ENCODE data around the gene LRP1B. TPM values are rescaled to one million over a fixed set of nuclear protein-coding genes. Genes with fewer than 3 reads are reported as not detected.
"Not testable (repeated sequence)": the region's sequence is repeated elsewhere in the genome, so short reads cannot be mapped to it uniquely, and the experiment has no call there.

The LRP1B gene
- total RNA-seq, 1 experiment from 2014 or later: not detected

DNA sequence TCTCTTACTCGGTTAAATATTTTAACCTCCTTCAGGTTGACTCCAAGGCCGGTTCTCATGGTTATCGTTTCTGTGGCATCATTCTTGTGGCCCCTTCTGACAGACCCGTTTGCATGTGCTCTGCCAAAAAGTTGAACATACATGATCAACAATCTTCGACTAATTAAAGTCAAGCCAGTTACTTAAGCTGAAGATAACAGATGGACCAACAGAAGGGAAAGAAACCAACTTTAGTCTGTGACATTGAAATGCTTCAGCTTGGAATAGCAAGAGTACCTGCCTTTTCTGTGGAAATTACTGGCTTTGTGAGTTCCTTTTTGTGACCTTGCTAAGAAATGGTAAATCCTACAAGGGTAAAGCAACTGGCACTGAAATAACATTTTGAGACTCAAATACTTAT, 1429.1 kb downstream of the LRP1B start:
- no peak for DNase-seq (ENCODE audit: low read depth)

- no peak for DNase-seq (ENCODE audit: low read depth)
Observed at GRCh38 chr2:140698636-140699035, 1432.2 kb downstream of the LRP1B start.

DNA sequence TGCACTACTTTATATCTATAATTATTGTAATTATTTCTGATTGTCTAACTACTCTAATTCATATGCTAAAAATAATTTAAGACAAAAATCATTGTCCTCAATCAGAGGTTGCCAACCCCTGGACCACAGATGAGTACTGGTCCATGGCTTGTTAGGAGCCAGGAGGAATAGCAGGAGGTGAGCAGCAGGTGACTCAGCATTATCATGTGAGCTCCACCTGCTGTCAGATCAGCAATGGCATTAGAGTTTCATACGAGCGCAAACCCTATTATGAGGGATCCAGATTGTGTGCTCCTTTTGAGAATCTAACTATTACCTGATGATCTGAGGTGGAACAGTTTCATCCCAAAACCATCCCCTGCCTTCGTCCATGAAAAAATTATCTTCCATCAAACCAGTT, 1434.4 kb downstream of the LRP1B start:
- no peak for DNase-seq (ENCODE audit: low read depth)

DNA sequence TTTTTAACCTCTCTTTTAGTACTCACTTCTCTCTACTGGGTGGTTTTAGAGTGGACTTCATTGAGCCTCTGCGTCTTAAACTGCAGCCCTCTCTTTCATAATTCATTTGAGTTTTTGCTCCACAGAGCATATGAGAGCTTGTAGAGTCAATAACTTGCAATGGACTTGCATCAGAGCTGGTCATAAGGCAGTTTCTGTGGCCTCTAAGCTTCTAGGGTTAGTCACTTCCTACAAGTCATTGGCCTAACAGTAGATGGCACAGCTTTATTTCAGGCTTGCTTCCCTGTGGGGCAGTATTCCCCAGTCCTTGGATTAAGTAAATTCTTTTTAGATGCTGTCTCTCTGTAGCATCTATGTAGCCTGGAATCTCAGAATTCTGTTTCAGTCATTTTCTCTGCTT, 1435.7 kb downstream of the LRP1B start:
- no peak for DNase-seq (ENCODE audit: low read depth)

DNA sequence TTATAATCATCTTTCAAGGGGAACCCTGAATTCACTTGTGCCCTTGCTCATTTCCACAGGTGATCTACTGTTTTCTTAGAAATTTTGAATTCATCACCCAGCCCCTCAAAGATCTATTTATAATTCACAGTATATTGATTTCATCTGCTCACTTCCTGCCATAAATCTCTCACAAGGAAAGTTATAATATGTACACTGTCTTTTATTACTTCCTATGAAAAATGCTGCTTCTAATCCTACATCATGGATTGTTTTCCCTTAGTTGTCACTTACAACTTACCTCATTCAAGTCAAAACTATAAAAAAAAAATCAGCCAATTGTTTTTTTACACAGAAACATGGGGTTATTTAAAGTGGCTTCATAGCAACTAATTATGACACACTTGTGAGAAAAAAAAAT, 1443.0 kb downstream of the LRP1B start:
- DNase-seq (ENCODE audit: low read depth): no peak

- DNase-seq (ENCODE audit: low read depth): no peak
Observed at GRCh38 chr2:140683658-140684057, 1447.2 kb downstream of the LRP1B start.

DNA sequence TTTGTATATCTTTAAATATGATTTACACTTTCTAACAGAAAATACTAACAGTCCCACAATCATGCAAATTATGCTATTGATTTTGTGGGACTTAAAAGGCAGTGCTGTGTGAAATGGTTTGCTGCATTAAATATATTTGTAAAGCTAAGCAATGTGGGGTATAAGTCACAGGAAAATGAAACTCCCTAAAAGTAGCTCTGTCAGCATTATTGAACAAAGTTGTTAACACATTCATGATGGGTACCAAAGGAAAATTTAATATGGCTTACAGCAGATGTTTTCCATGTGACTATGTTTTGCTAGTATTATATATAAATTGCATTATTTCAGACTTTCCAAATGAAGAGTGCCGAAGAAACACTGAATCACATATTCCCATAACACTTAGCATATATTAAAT, 1450.0 kb downstream of the LRP1B start:
- DNase-seq (ENCODE audit: low read depth): no peak

DNA sequence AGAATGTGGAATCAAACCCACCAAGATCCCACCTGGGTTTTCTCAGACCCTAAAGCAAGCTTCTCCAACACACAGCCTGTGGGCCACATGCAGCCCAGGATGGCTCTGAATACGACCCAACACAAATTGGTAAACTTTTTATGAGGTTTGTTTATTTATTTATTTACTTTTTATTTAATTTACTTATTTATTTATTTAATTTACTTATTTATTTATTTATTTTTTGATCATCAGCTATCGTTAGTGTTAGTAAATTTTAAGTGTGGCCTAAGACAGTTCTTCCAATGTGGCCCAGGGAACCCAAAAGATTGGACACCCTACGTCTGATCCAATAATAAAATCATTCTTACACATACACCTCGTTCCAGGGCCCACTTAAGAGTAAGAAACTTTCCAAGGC, 1451.1 kb downstream of the LRP1B start:
- no peak for DNase-seq (ENCODE audit: low read depth)

DNA sequence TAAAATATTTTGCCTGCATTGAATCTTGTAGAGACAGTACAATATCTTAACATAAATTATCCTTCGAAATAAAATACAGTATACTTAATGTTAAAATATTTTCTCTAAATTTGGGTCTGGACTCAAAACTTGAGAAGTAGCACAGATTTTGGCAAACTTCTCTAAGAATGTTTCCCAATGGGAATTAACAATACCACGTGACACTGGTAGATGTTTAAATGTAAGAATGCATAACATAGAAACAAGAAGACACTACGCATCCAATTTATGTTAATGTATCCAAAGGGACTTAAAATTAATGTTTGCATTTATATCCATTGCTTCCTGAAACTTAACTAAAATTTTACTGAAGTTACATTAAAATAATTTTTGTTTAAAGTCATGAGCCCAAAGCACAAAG, 1460.9 kb downstream of the LRP1B start:
- DNase-seq (ENCODE audit: low read depth): no peak

DNA sequence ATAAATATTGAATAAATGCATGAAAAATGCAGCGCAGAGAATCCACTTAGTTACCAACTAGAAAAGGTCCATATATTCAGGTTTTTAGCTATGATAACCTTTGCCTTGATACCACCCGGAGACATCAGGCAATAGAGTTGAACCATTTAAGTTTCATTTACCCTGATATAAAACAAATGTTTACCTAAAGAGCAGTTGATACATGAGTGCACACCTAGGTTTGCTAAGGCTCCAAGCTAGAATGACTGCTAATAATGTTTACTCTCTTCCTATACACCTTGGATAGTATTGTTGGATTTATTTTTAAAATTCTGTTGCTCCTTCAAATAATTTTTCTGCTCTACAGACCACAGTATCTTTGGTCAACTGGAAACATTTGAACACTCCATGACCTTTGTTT, 1463.6 kb downstream of the LRP1B start:
- no peak for DNase-seq (ENCODE audit: low read depth)

- no peak for DNase-seq (ENCODE audit: low read depth)
Observed at GRCh38 chr2:140662504-140662903, 1468.3 kb downstream of the LRP1B start.

- no peak for DNase-seq (ENCODE audit: low read depth)
Observed at GRCh38 chr2:140658760-140659692, 1471.8 kb downstream of the LRP1B start.

- DNase-seq (ENCODE audit: low read depth): no peak
Observed at GRCh38 chr2:140657657-140658056, 1473.2 kb downstream of the LRP1B start.

DNA sequence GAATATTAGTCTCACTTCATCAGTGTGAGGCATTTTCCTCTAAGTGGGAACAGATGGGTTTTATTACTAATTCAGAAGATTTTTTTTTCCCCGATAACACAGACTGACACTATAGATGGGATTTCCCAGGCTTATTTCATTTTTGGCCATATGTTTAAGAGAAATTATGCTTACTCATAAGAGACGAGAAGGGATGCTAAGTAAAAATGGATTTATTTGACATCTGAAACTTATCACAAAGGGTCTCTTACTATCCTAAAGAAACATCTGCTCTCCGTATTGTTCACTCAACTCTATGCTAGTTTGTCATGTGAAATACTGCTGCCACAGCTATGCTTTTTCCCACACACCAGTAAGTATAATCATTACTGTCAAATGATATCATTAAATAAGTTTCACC, 1476.3 kb downstream of the LRP1B start:
- DNase-seq (ENCODE audit: low read depth): no peak

- DNase-seq (ENCODE audit: low read depth): peak; percentile 0
Observed at GRCh38 chr2:140650825-140651224, 1480.0 kb downstream of the LRP1B start.

DNA sequence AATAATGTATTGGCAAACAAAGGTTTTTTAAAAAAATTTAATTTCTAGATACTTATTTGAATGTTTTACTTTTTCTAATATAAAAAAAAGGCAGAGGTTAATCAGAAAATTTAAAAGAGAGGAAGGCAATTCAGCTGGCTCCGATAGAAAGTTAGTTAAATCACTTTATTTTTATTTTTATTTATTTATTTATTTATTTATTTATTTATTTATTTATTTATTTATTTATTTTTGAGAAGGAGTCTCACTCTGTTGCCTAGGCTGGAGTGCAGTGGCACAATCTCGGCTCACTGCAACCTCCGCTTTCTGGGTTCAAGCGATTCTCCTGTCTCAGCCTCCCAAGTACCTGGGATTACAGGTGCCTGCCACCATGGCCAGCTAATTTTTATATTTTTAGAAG, 1480.7 kb downstream of the LRP1B start:
- DNase-seq (ENCODE audit: low read depth): not testable (repeated sequence)

DNA sequence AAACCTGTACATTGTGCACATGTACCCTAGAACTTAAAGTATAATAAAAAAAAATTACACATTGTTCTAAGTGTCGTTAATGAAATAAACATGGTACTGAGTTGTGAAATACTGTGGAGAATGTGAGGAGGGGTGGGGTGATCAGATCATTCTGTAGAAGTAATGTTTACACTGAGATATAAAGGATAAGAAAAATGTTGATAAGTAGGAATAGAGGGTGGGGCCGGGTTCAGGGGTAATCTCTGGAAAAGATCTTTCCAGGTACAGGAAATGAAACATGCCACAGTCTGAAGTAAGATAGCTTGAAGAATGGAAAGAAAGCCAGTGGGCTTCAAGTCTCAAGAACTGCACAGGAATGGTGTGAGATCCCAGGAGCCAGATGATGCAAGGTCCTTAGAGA, 1482.4 kb downstream of the LRP1B start:
- no peak for DNase-seq (ENCODE audit: low read depth)

DNA sequence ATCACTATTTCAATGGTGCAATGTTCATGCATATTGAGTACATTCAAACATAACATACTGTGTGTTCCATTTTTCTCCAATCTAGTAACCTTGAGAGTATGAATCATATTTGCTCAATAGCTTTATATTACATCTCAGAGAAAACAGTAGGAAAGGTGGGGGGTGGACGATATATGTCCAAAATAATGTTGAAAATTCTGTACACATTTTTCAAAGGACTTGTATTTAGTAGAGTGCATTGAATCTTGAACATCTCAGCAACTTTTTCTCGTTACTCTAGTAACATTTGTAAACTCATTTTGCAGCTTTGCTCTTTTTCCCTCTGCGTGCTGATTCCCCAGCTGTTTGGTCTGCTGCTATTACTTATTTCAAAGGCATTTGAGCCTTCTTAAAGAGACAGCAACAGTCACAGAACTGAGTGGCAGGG, 1487.0 kb downstream of the LRP1B start:
- DNase-seq (ENCODE audit: low read depth): no peak

GRCh38 chr2:140641163-140641562, 1489.7 kb downstream of the LRP1B start:
- DNase-seq (ENCODE audit: low read depth): no peak

GRCh38 chr2:140639628-140640027, 1491.2 kb downstream of the LRP1B start:
- DNase-seq (ENCODE audit: low read depth): no peak

DNA sequence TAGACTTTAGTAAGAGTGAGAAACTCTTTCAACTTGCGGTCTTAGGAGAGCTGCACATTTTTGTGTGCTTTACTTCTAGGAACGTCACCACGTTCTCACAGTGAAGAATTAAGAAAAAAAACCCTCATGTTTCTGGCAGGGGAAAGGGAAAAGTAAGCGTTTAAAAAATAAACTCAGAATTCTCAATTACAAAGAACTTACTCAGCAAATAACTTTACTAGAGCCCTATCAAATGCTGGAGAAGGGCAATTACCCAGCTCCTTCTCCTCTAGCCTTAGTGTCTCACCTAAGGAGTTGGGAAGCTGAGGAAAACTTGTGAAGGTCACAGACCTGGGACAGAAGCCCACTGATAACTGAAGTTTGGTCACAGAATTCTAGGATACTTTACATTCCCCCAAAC, 1500.3 kb downstream of the LRP1B start:
- no peak for DNase-seq (ENCODE audit: low read depth)

GRCh38 chr2:140627885-140628284, 1502.9 kb downstream of the LRP1B start:
- no peak for DNase-seq (ENCODE audit: low read depth)

DNA sequence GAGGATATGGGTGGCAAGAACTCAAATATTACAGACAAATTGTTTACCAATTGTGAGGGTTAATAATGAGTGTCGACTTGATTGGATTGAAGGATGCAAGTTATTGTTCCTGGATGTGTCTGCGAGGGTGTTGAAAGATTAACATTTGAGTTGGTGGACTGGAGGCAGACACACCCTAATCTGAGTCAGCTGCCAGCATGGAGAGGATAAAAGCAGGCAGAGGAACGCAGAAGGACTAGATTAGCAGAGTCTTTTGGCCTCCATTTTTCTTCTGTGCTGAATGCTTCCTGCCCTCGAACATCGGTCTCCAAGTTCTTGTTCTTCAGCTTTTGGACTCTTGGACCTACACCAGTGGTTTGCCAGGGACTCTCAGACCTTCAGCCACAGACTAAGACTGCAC, 1503.7 kb downstream of the LRP1B start:
- no peak for DNase-seq (ENCODE audit: low read depth)

DNA sequence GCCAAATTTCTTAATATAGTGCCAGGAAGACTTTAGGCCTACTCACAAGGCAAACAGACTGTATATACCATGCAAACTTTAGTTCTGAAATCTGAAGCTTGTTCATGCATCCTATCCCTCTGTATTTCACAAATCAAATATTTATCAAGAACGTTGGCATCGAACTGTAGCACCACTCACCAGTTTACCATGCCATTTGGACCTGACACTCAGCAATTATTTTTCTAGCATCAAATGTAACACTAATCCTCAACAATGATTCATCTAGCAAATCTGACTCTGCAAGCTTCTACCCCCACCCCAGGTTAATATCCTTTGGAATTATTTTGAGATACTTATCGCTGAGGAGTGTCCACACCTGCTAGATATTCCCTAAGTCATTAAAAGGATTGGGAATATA, 1506.6 kb downstream of the LRP1B start:
- no peak for DNase-seq (ENCODE audit: low read depth)

Data from M059J (cell line).